Gastrocnemius medialis (tissue), 4 donors: ENCODE data around the gene FAM181A. TPM values are rescaled to one million over a fixed set of nuclear protein-coding genes. Genes with fewer than 3 reads are reported as not detected.

Experiments
- ATAC-seq, 2 donors: fragments of 150-250 bp; one replicate each; pipeline ENCODE4 v1.9.1; 2016
- DNase-seq, 2 donors: peaks; one replicate each; pipeline ENCODE4 v3.0.0-alpha.2; 2019
- H3K27ac ChIP-seq, 4 donors: fragments of 200-600 bp; sonication (generic); 1 replicate in 1 of 4; 2 replicates in 3 of 4; pipeline ENCODE4 v1.5.1; 2016 to 2018; ENCODE audit warnings: mild to moderate bottlenecking in 2 of 4, moderate library complexity in 1 of 4
- H3K27me3 ChIP-seq, 3 donors: fragments of 200-600 bp; sonication (generic) in 2 of 3; 1 replicate in 1 of 3; 2 replicates in 2 of 3; pipeline versions ENCODE4 v1.5.1 to v1.6.0; 2016 to 2019; ENCODE audit warnings: mild to moderate bottlenecking in 1 of 3, moderate library complexity in 1 of 3
- H3K36me3 ChIP-seq, 2 donors: fragments of 200-600 bp; sonication (generic) in 1 of 2; one replicate each; pipeline ENCODE4 v1.5.1; 2017 to 2018
- H3K4me1 ChIP-seq, 2 donors: fragments of 200-600 bp; sonication (generic) in 1 of 2; one replicate each; pipeline ENCODE4 v1.5.1; 2016 to 2017; ENCODE audit warnings: mild to moderate bottlenecking in 2 of 2
- H3K4me3 ChIP-seq, 4 donors: fragments of 200-600 bp; sonication (generic) in 3 of 4; 1 replicate in 1 of 4; 2 replicates in 3 of 4; pipeline ENCODE4 v1.5.1; 2016 to 2019; ENCODE audit warnings: mild to moderate bottlenecking in 2 of 4
- H3K9me3 ChIP-seq, 3 donors: fragments of 200-600 bp; sonication (generic) in 2 of 3; 1 replicate in 1 of 3; 2 replicates in 2 of 3; pipeline ENCODE4 v1.5.1; 2016 to 2019
- CTCF ChIP-seq, 5 experiments: fragments of 450-650 bp in 3 of 5; fragments of 200-600 bp in 2 of 5; sonication (generic) in 2 of 5; IDR thresholded peaks in 4 of 5; conservative IDR thresholded peaks in 1 of 5; 1 replicate in 4 of 5; 2 replicates in 1 of 5; pipeline ENCODE4 v1.5.1; 2016 to 2019; ENCODE audit warnings: antibody characterized with exemption in 5 of 5, mild to moderate bottlenecking in 3 of 5, moderate library complexity in 3 of 5
- POLR2A ChIP-seq, 2 donors: fragments of 450-650 bp; IDR thresholded peaks; one replicate each; pipeline ENCODE4 v1.6.1; 2017; ENCODE audit warnings: antibody characterized with exemption in 2 of 2, mild to moderate bottlenecking in 2 of 2, moderate library complexity in 2 of 2
- in situ Hi-C, 4 donors: fragments of 200-750 bp; cut with MboI; loops; one replicate each; pipeline versions ENCODE4 v1.15.0 to v1.8.0; 2017; ENCODE audit warnings: low sequenced_read_pairs in 4 of 4
- intact Hi-C: fragments of 100-400 bp; cut with DNase I; formaldehyde crosslinking; loops from one replicate; pipeline ENCODE4 v1.15.1; 2023; ENCODE audit warnings: low total_unique reads
- total RNA-seq, 4 donors: library from RNA; depleted of rRNA; stranded (reverse); fragments of >200 nt; gene quantifications; one replicate each; pipeline versions ENCODE4 v1.1.0 to v1.2.3, GENCODE V29; 2016

Gene FAM181A
- total RNA-seq, 4 donors from 2014 or later: not detected

GRCh38 chr14:93965287-93965821, 38.2 kb downstream of the FAM181A start:
- DNase-seq (no peak), ATAC-seq (peak in 1 of 2 donors; percentile 7)
- in situ Hi-C loops: no loop called here
- Histone ChIP-seq H3K27me3 (no peaks in the 10 kb centered on the region), H3K4me3 (peak overlapping the region in 1 of 4 donors; percentile 20), H3K36me3 (peaks cover 0 to 6% of the 10 kb centered on the region in 2 donors), H3K9me3 (no peaks in the 10 kb centered on the region), H3K4me1 (peaks cover 96 to 99% of the 10 kb centered on the region in 2 donors), H3K27ac (peak overlapping the region; percentile 97 to 100 (median 98))
- TF ChIP-seq CTCF (IDR thresholded peaks at IDR 0.05 in 4 of 5, conservative IDR thresholded peaks at IDR 0.05 in 1 of 5) (no peak), POLR2A (IDR thresholded peaks at IDR 0.05) (no peak)
- intact Hi-C loops: no loop called here

GRCh38 chr14:93965946-93966474, 38.9 kb downstream of the FAM181A start:
- Histone ChIP-seq H3K4me3 (peak overlapping the region in 1 of 4 donors; percentile 20), H3K27ac (peak overlapping the region; percentile 97 to 100 (median 98)), H3K4me1 (peaks cover 96 to 100% of the 10 kb centered on the region in 2 donors), H3K27me3 (no peaks in the 10 kb centered on the region), H3K36me3 (peaks cover 0 to 6% of the 10 kb centered on the region in 2 donors), H3K9me3 (no peaks in the 10 kb centered on the region)
- in situ Hi-C loops: no loop called here
- ATAC-seq: peak in 1 of 2 donors; percentile 10
- intact Hi-C loops: no loop called here
- peak in 1 of 2 donors; percentile 59 for DNase-seq
- TF ChIP-seq CTCF (IDR thresholded peaks at IDR 0.05 in 4 of 5, conservative IDR thresholded peaks at IDR 0.05 in 1 of 5) (no peak), POLR2A (IDR thresholded peaks at IDR 0.05) (no peak)

- intact Hi-C loops: no loop called here
- TF ChIP-seq CTCF (IDR thresholded peaks at IDR 0.05 in 4 of 5, conservative IDR thresholded peaks at IDR 0.05 in 1 of 5): no peak
- peak in 1 of 2 donors; percentile 7 for TF ChIP-seq POLR2A (IDR thresholded peaks at IDR 0.05)
- Histone ChIP-seq H3K4me3 (no peak overlapping the region), H3K9me3 (no peaks in the 10 kb centered on the region), H3K4me1 (peaks cover 94 to 99% of the 10 kb centered on the region in 2 donors), H3K27ac (peak overlapping the region; percentile 97 to 100 (median 98)), H3K36me3 (no peaks in the 10 kb centered on the region), H3K27me3 (no peaks in the 10 kb centered on the region)
- in situ Hi-C loops: no loop called here
- DNase-seq (peak in 1 of 2 donors; percentile 40), ATAC-seq (no peak)
Measured at GRCh38 chr14:93967637-93968250, 40.6 kb downstream of the FAM181A start.

- TF ChIP-seq CTCF (IDR thresholded peaks at IDR 0.05 in 4 of 5, conservative IDR thresholded peaks at IDR 0.05 in 1 of 5): no peak
- peak; percentile 17 to 18 for TF ChIP-seq POLR2A (IDR thresholded peaks at IDR 0.05)
- DNase-seq: peak; percentile 70 to 87
- intact Hi-C loops (loop anchor here (1.0 kb wide), 1 partner anchor 26 kb away; no protein-coding TSS in a partner anchor), in situ Hi-C loops (no loop called here)
- H3K36me3 ChIP-seq: no peaks in the 10 kb centered on the region
- peak overlapping the region; percentile 97 to 100 (median 98) for H3K27ac ChIP-seq
- H3K4me3 ChIP-seq: peak overlapping the region in 2 of 4 donors; percentile 11 to 61
- H3K4me1 ChIP-seq: peaks cover 79 to 88% of the 10 kb centered on the region in 2 donors
- no peaks in the 10 kb centered on the region for H3K27me3 ChIP-seq
- ATAC-seq: peak; percentile 4 to 7
- H3K9me3 ChIP-seq: no peaks in the 10 kb centered on the region
Measured at GRCh38 chr14:93969082-93969828, 42.1 kb downstream of the FAM181A start.
